WTC11 (cell line): ENCODE results near the gene FBXW9. TPM values are rescaled to one million over a fixed set of nuclear protein-coding genes. Genes with fewer than 3 reads are reported as not detected.

Experiments
- ATAC-seq: fragments of 200-7000 bp; cut with Tn5 transposase; 2 replicates; pipeline ENCODE4 v1.10.0; 2021; ENCODE audit warnings: mild to moderate bottlenecking, moderate library complexity
- CTCF ChIA-PET: fragments of 300-600 bp; sonication (Branson Sonifier 250); formaldehyde crosslinking; loops from one replicate; lab custom pipeline; 2021; ENCODE audit warnings: antibody characterized with exemption; lab: Charles Lee
- POLR2A ChIA-PET: fragments of 350-600 bp; sonication (Branson Sonifier 250); formaldehyde crosslinking; loops from one replicate; lab custom pipeline; 2021; ENCODE audit warnings: antibody characterized with exemption; lab: Charles Lee
- DNase-seq: peaks from one replicate; pipeline ENCODE4 v3.0.0; 2021; ENCODE audit warnings: low spot score
- H3K27ac Mint-ChIP-seq: 2 replicates; pipeline ENCODE4 v1.8.0; 2021; ENCODE audit warnings: mixed read lengths
- H3K27me3 Mint-ChIP-seq: 2 replicates; pipeline ENCODE4 v1.8.0; 2021; ENCODE audit warnings: low read depth, mild to moderate bottlenecking, moderate library complexity, mixed read lengths
- H3K36me3 Mint-ChIP-seq: 2 replicates; pipeline ENCODE4 v1.8.0; 2021; ENCODE audit warnings: mixed read lengths
- H3K4me1 Mint-ChIP-seq: 2 replicates; pipeline ENCODE4 v1.8.0; 2022; ENCODE audit warnings: mixed read lengths
- H3K4me3 Mint-ChIP-seq: 2 replicates; pipeline ENCODE4 v1.8.0; 2021; ENCODE audit warnings: mild to moderate bottlenecking, moderate library complexity, mixed read lengths
- H3K9me3 Mint-ChIP-seq: 2 replicates; pipeline ENCODE4 v1.8.0; 2021; ENCODE audit warnings: mixed read lengths
- ATF1 ChIP-seq: sonication (generic); formaldehyde crosslinking; IDR thresholded peaks from 2 replicates; pipeline ENCODE4 v1.8.1; 2023; ENCODE audit warnings: mild to moderate bottlenecking, moderate library complexity, missing genetic modification reagents
- CREM ChIP-seq: sonication (generic); formaldehyde crosslinking; IDR thresholded peaks from 2 replicates; pipeline ENCODE4 v1.8.1; 2022; ENCODE audit warnings: mild to moderate bottlenecking, missing genetic modification reagents, moderate library complexity
- ELF4 ChIP-seq: sonication (generic); formaldehyde crosslinking; IDR thresholded peaks from 2 replicates; pipeline ENCODE4 v1.8.1; 2022; ENCODE audit warnings: low read depth, mild to moderate bottlenecking, moderate library complexity, missing genetic modification reagents
- EMX1 ChIP-seq: fragments of 250-450 bp; sonication (Bioruptor Pico); IDR thresholded peaks from 2 replicates; pipeline ENCODE4 v1.8.0; 2021; ENCODE audit warnings: mild to moderate bottlenecking
- ERG ChIP-seq: fragments of 250-450 bp; sonication (Bioruptor Pico); IDR thresholded peaks from 2 replicates; pipeline ENCODE4 v1.8.0; 2021; ENCODE audit warnings: mild to moderate bottlenecking
- FOXP1 ChIP-seq: sonication (generic); formaldehyde crosslinking; IDR thresholded peaks from 2 replicates; pipeline ENCODE4 v1.8.0; 2022; ENCODE audit warnings: missing genetic modification reagents, mild to moderate bottlenecking, moderate library complexity, borderline replicate concordance
- GTF2I ChIP-seq: fragments of 250-450 bp; sonication (Bioruptor Pico); conservative IDR thresholded peaks from 2 replicates; pipeline ENCODE4 v1.4.0; 2021; ENCODE audit warnings: mild to moderate bottlenecking
- HMGA2 ChIP-seq: fragments of 250-450 bp; sonication (Bioruptor Pico); IDR thresholded peaks from 2 replicates; pipeline ENCODE4 v1.4.0; 2021; ENCODE audit warnings: mild to moderate bottlenecking, moderate library complexity
- HMGXB4 ChIP-seq: sonication (generic); formaldehyde crosslinking; IDR thresholded peaks from 2 replicates; pipeline ENCODE4 v1.8.1; 2023; ENCODE audit warnings: mild to moderate bottlenecking, moderate library complexity, missing genetic modification reagents
- JUN ChIP-seq: sonication (generic); formaldehyde crosslinking; IDR thresholded peaks from 2 replicates; pipeline ENCODE4 v1.8.0; 2023; ENCODE audit warnings: mild to moderate bottlenecking, missing genetic modification reagents
- MYBL2 ChIP-seq: sonication (generic); formaldehyde crosslinking; IDR thresholded peaks from 2 replicates; pipeline ENCODE4 v1.8.1; 2023; ENCODE audit warnings: mild to moderate bottlenecking, moderate library complexity, missing genetic modification reagents
- NFATC4 ChIP-seq: fragments of 250-450 bp; sonication (Bioruptor Pico); IDR thresholded peaks from 2 replicates; pipeline ENCODE4 v1.9.0; 2021; ENCODE audit warnings: mild to moderate bottlenecking
- NR3C1 ChIP-seq: sonication (generic); formaldehyde crosslinking; conservative IDR thresholded peaks from 2 replicates; pipeline ENCODE4 v1.8.1; 2023; ENCODE audit warnings: low read depth, mild to moderate bottlenecking, missing genetic modification reagents
- OVOL2 ChIP-seq: fragments of 250-450 bp; sonication (Bioruptor Pico); IDR thresholded peaks from 2 replicates; pipeline ENCODE4 v1.9.0; 2021; ENCODE audit warnings: mild to moderate bottlenecking, borderline replicate concordance
- PRDM15 ChIP-seq: sonication (generic); formaldehyde crosslinking; IDR thresholded peaks from 2 replicates; pipeline ENCODE4 v1.8.0; 2022; ENCODE audit warnings: missing genetic modification reagents
- ZBTB21 ChIP-seq: sonication (generic); formaldehyde crosslinking; IDR thresholded peaks from 2 replicates; pipeline ENCODE4 v1.8.1; 2023; ENCODE audit warnings: mild to moderate bottlenecking, missing genetic modification reagents, borderline replicate concordance
- ZNF121 ChIP-seq: sonication (generic); formaldehyde crosslinking; IDR thresholded peaks from 2 replicates; pipeline ENCODE4 v1.8.0; 2023; ENCODE audit warnings: missing genetic modification reagents
- ZNF396 ChIP-seq: fragments of 250-450 bp; sonication (Bioruptor Pico); IDR thresholded peaks from 2 replicates; pipeline ENCODE4 v1.8.0; 2021; ENCODE audit warnings: mild to moderate bottlenecking, moderate library complexity, borderline replicate concordance
- ZNF671 ChIP-seq: fragments of 250-450 bp; sonication (Bioruptor Pico); IDR thresholded peaks from 2 replicates; pipeline ENCODE4 v1.8.0; 2021; ENCODE audit warnings: mild to moderate bottlenecking
- total RNA-seq: library from RNA; stranded (reverse); gene quantifications from 3 replicates; pipeline ENCODE4 v1.2.3, GENCODE V29; 2021

Gene FBXW9
- total RNA-seq, 1 experiment from 2014 or later, result 15.2 TPM

GRCh38 chr19:12731337-12731736 lies 34.9 kb upstream of the FBXW9 start (continued):
- TF ChIP-seq GTF2I (CRISPR knock-in tag), result no peak
- no peak for TF ChIP-seq HMGXB4
- TF ChIP-seq NFATC4, result no peak

- ATAC-seq, result no peak
- no peaks in the 10 kb centered on the region for H3K27me3 Mint-ChIP-seq
- no peaks in the 10 kb centered on the region for H3K9me3 Mint-ChIP-seq
- POLR2A ChIA-PET, result interaction anchor here (0.6 kb wide), 2 partner anchors 116 to 151 kb away, joined by 3 to 5 read pairs; partner anchors contain the start of gene DNASE2
- H3K27ac Mint-ChIP-seq, result peak overlapping the region; percentile 60; the same call in 1 of the 2 replicates
- no peak for DNase-seq
- H3K36me3 Mint-ChIP-seq, result peaks cover 19% of the 10 kb centered on the region
- H3K4me3 Mint-ChIP-seq, result no peak overlapping the region
- peaks cover 22% of the 10 kb centered on the region for H3K4me1 Mint-ChIP-seq
- TF ChIP-seq ZNF396 (CRISPR knock-in tag) (no peak), JUN (CRISPR knock-in tag) (no peak), OVOL2 (CRISPR knock-in tag) (no peak), HMGA2 (CRISPR knock-in tag) (no peak), ZBTB21 (no peak), NR3C1 (CRISPR knock-in tag) (no peak), EMX1 (CRISPR knock-in tag) (no peak), ERG (no peak), FOXP1 (CRISPR knock-in tag) (no peak), ELF4 (CRISPR knock-in tag) (no peak), MYBL2 (CRISPR knock-in tag) (no peak), ZNF671 (CRISPR knock-in tag) (no peak), PRDM15 (CRISPR knock-in tag) (no peak), CREM (CRISPR knock-in tag) (no peak)
- CTCF ChIA-PET, result no interaction called here
Observed at GRCh38 chr19:12730064-12730463, 33.6 kb upstream of the FBXW9 start.

- ChIA-PET POLR2A (no interaction called here), CTCF (interaction anchor here (1.1 to 2.7 kb wide), 4 partner anchors 30 to 39 kb away, joined by 4 to 8 read pairs (median 6); no protein-coding TSS in a partner anchor)
- TF ChIP-seq ATF1 (CRISPR knock-in tag) (no peak), ZNF121 (CRISPR knock-in tag) (peak; percentile 22; the same call in 1 of the 2 replicates)
- no peak overlapping the region for H3K4me3 Mint-ChIP-seq
- peaks cover 17% of the 10 kb centered on the region for H3K36me3 Mint-ChIP-seq
- H3K27me3 Mint-ChIP-seq, result no peaks in the 10 kb centered on the region
- ATAC-seq (no peak), DNase-seq (no peak)
- no peak overlapping the region for H3K27ac Mint-ChIP-seq
- peaks cover 18% of the 10 kb centered on the region for H3K4me1 Mint-ChIP-seq
- H3K9me3 Mint-ChIP-seq, result no peaks in the 10 kb centered on the region
Observed at GRCh38 chr19:12727745-12728433, 31.5 kb upstream of the FBXW9 start.
